A549 (cell line): ENCODE data around the gene DIP2C.

ENCODE experiments used
- CEBPB ChIP-seq, 2 experiments: fragments of >200 bp in 1 of 2; sonication (Bioruptor Twin) in 1 of 2; formaldehyde crosslinking in 1 of 2; IDR thresholded peaks; 2 replicates each; pipeline ENCODE4 v1.6.1; 2012 to 2016
- EHMT2 ChIP-seq: fragments of 200-600 bp; sonication (generic); IDR thresholded peaks from 2 replicates; pipeline ENCODE4 v1.6.1; 2016; ENCODE audit warnings: antibody characterized with exemption, low read depth, mild to moderate bottlenecking, moderate library complexity
- FOSL2 ChIP-seq, 2 experiments: fragments of 450-650 bp in 1 of 2; fragments of >200 bp in 1 of 2; sonication (Bioruptor Twin) in 1 of 2; formaldehyde crosslinking; IDR thresholded peaks; 2 replicates each; pipeline versions ENCODE4 v1.5.0 to v1.6.1; 2016 to 2020; ENCODE audit warnings: mild to moderate bottlenecking in 1 of 2, moderate library complexity in 1 of 2
- PHF8 ChIP-seq: fragments of 200-600 bp; sonication (generic); IDR thresholded peaks from 2 replicates; pipeline ENCODE4 v1.6.1; 2016; ENCODE audit warnings: low read depth, mild to moderate bottlenecking, antibody characterized with exemption, moderate library complexity, borderline replicate concordance
- RAD21 ChIP-seq, 2 experiments: fragments of >200 bp in 1 of 2; sonication (Bioruptor Twin) in 1 of 2; formaldehyde crosslinking in 1 of 2; IDR thresholded peaks in 1 of 2; conservative IDR thresholded peaks in 1 of 2; 2 replicates in 1 of 2; 3 replicates in 1 of 2; pipeline ENCODE4 v1.6.1; 2012 to 2018; ENCODE audit warnings: inconsistent platforms in 1 of 2
- SMC3 ChIP-seq: fragments of >200 bp; sonication (Bioruptor Twin); formaldehyde crosslinking; IDR thresholded peaks from 3 replicates; pipeline ENCODE4 v1.6.1; 2018; ENCODE audit warnings: inconsistent platforms

- no peak for TF ChIP-seq SMC3
- TF ChIP-seq PHF8: no peak
- TF ChIP-seq EHMT2: no peak
- TF ChIP-seq RAD21 (conservative IDR thresholded peaks at IDR 0.05 in 1 of 2, IDR thresholded peaks at IDR 0.05 in 1 of 2): no peak
- TF ChIP-seq CEBPB (IDR thresholded peaks at IDR 0.05): no peak
- TF ChIP-seq FOSL2 (IDR thresholded peaks at IDR 0.05): no peak
- no peak for TF ChIP-seq FOSL2 (CRISPR knock-in tag; IDR thresholded peaks at IDR 0.05)
These were observed 71.1 kb downstream of the DIP2C start for GRCh38 chr10:618229-618989.
